Right lobe of liver (tissue), 4 donors: ENCODE data around the gene CDR2.

Experiments
- POLR2A ChIP-seq: fragments of 450-650 bp; IDR thresholded peaks from one replicate; pipeline ENCODE4 v1.6.1; 2017; ENCODE audit warnings: antibody characterized with exemption, mild to moderate bottlenecking
- TF ChIP-seq, protein P1 (sequence below), 4 donors: fragments of 200-600 bp in 3 of 4; fragments of 450-650 bp in 1 of 4; IDR thresholded peaks; one replicate each; pipeline versions ENCODE4 v1.5.1 to v1.8.0; 2016 to 2022; ENCODE audit warnings: antibody characterized with exemption in 4 of 4, mild to moderate bottlenecking in 2 of 4
- donor health status: DM: no; HTN: no; CAD: no.
- donor health status: DM: no; HTN: no; CAD: no.
- donor health status: DM: no; HTN: yes; CAD: no.

GRCh38 chr16:22304411-22304810 lies 70.0 kb downstream of the CDR2 start:
- no peak for TF ChIP-seq POLR2A
- TF ChIP-seq, protein P1, sequence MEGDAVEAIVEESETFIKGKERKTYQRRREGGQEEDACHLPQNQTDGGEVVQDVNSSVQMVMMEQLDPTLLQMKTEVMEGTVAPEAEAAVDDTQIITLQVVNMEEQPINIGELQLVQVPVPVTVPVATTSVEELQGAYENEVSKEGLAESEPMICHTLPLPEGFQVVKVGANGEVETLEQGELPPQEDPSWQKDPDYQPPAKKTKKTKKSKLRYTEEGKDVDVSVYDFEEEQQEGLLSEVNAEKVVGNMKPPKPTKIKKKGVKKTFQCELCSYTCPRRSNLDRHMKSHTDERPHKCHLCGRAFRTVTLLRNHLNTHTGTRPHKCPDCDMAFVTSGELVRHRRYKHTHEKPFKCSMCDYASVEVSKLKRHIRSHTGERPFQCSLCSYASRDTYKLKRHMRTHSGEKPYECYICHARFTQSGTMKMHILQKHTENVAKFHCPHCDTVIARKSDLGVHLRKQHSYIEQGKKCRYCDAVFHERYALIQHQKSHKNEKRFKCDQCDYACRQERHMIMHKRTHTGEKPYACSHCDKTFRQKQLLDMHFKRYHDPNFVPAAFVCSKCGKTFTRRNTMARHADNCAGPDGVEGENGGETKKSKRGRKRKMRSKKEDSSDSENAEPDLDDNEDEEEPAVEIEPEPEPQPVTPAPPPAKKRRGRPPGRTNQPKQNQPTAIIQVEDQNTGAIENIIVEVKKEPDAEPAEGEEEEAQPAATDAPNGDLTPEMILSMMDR (IDR thresholded peaks at IDR 0.05) = no peak
